GM18517 (cell line): ENCODE results near the gene ALAS1.
A peak's percentile ranks its signal among the peaks of the same experiment; 100 is the strongest.

Source experiments
- ATAC-seq: cut with Tn5 transposase; IDR thresholded peaks from one replicate; pipeline ENCODE4 v1.9.1; 2021; ENCODE audit warnings: mild to moderate bottlenecking, moderate library complexity; ENCODE audit not compliant: unreplicated experiment

ALAS1 gene

GRCh38 chr3:52220380-52221026 lies 22.5 kb downstream of the ALAS1 start:
- no peak for ATAC-seq

- ATAC-seq, result no peak
Measured at GRCh38 chr3:52221141-52221562, 23.2 kb downstream of the ALAS1 start.

- ATAC-seq, result no peak
Measured at GRCh38 chr3:52221563-52222318, 23.8 kb downstream of the ALAS1 start.

GRCh38 chr3:52222319-52223221 lies 24.6 kb downstream of the ALAS1 start:
- ATAC-seq, result no peak

- ATAC-seq, result no peak
Measured at GRCh38 chr3:52223449-52224408, 25.8 kb downstream of the ALAS1 start.

DNA sequence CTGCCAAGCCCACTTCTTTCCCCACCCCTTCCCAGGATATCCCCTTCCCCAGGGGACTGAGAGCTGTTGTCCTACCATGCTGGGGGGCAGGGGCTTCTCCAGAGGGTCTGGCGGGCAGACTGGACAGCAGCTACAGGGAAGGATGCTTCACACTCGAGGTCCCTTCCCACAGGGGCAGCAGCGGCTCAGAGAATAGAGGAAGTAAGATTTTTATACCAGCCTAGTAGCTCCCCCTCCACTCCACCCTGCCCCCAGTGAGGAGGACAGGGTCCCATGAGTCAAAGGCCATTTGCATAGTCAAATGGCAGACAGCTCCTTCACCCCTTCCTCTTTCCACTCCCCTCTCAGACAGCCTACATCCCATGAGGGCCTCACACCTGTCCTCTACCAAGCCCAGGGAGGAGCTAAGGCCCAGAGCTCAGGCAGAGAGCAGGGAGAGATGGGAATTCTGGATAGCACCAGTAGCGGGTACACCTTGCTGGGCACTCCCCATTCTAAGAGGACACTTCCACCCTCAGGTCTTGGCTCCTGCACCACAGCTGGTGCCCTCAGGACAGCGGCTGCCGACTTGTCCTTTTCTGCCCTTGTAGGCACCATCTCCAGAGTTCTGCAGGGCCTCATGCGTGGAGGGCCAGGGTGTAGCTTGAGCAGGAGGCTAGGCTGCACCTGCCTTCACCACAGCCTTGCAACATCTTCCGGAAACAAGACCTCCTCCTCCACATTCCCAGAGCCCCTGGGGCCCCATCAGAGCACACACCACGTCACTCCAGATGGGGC lies 27.7 kb downstream of the ALAS1 start, which contains the start of gene TLR9:
TSS of gene TLR9 (minus strand) at position 194 of the 777 bp plus-strand sequence. CDS start at position 78, 116 bp downstream.
- peak; percentile 79 for ATAC-seq

DNA sequence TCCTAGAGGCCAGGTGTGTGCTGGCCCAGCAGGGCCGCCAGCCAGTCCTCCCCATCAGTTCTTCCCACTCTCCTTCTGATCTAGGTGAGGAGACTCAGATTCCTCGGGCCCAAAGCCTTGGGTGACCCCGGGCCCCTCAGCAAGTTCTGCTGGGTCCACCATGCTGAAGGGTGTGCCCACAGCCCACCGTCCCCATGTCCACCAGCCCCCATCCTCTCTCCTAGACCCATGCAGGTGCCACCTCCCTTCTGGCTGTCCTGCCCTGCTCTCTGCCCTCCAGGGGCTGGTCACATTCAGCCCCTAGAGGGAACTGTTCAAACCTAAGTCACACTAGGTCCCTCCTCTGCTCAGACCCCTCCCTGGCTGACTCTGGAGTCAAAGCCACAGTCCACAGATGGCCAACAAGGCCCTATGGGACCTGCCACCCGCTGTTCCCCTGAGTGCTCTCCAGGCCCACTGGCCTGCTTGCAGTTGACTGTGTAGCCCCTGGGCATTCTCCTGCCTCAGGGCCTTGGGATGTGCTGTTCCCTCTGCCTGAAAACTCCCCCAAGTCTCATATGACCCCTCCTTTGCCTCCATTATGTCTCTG lies 28.4 kb downstream of the ALAS1 start:
- ATAC-seq, result peak; percentile 15

GRCh38 chr3:52227117-52227516 lies 29.2 kb downstream of the ALAS1 start:
- ATAC-seq, result no peak

GRCh38 chr3:52227766-52228165 lies 29.8 kb downstream of the ALAS1 start:
- ATAC-seq, result no peak

GRCh38 chr3:52228266-52228665 lies 30.3 kb downstream of the ALAS1 start:
- ATAC-seq, result no peak

- ATAC-seq, result no peak
Measured at GRCh38 chr3:52228751-52229291, 30.9 kb downstream of the ALAS1 start.

- no peak for ATAC-seq
Measured at GRCh38 chr3:52229656-52230055, 31.7 kb downstream of the ALAS1 start.

- ATAC-seq, result no peak
Measured at GRCh38 chr3:52230461-52230860, 32.5 kb downstream of the ALAS1 start.

DNA sequence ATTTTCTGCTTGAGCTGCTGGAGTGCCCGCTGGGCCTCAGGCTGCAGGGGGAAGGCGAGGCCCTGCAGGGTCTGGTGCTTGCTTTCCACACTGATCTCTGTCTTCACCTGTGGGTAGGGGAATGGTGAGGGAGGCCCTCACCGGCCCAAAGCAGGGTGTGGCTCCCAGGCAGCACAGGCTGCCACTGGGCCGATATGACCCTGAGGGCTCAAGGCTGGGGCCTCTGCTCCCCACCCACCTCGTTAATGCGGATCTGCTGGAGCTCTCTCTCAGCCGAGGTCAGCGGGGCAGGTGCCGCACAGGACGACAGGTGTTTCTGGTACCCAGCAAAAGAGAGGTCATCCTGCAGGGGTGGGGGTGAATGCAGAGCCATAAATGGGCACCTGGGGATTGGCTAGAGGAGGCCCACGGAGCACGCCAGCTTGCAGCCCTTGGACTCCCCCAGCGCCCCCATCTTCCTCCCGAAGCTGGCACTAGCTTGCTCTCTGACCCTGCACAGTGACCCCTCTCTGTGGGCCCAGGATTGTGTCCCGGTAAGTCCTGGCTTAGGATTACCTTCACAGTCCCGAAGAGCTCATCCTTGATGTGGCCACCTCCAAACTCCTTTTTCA lies 33.0 kb downstream of the ALAS1 start:
- no peak for ATAC-seq

GRCh38 chr3:52231502-52232278 lies 33.7 kb downstream of the ALAS1 start:
- peak; percentile 42 for ATAC-seq

DNA sequence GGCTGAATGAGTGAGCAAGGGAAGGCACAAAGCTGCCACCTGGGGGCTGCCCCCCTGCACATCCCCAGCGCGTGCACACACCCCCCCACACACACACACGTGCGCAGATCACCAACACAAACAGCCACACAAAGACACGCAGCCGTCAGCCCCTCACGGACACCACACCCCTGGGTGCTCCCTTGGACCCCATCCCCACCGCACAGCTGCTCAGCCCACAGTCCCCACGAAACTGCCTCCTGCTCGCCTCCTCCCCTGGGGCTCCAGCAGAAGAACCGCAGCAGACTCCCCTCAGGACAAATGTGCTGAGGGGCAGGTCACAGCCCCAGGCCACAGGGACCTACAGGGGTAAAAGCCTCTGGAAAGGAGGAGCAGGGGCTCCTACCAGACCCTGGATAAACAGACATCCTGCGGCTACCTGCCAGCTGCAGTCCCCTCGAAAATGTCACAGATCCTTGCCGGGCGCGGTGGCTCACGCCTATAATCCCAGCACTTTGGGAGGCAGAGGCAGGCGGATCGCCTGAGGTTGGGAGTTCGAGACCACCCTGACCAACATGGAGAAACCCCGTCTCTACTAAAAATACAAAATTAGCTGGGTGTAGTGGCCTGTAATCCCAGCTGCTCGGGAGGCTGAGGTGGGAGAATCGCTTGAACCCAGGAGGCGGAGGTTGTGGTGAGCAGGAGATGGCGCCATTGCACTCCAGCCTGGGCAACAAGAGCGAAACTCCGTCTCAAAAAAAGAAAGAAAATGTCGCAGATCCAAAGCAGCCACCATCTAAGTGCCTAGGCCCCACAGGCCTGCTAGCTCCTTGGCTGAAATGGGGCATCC lies 34.5 kb downstream of the ALAS1 start:
- ATAC-seq, result no peak

DNA sequence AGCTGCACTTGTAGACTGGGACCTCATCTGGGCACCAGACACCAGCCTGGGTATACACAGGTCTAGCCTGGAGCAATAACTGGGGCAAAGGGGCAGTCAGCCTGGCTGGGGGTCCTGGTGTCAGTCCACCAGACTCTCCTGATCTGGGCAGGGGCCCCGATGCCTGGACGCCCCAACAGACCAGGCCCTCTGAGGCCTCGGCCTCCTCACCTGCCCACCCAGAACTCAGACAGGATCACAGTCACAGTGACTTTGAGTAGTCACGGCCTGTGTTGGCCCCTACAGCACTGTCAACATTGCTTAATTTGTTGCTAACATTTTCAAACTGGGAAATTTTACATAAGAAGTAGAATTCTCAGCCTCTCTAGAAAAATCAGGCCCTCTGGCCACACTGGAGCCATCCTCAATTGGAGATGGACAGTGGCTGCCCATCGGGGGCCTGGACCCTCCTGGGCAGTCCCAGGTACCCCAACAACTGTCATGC lies 35.2 kb downstream of the ALAS1 start:
- ATAC-seq, result no peak
